Neural progenitor cell (in vitro differentiated cells): ENCODE results near the gene METTL1. TPM values are rescaled to one million over a fixed set of nuclear protein-coding genes. Genes with fewer than 3 reads are reported as not detected.

ENCODE experiments used
- DNase-seq: peaks from one replicate; pipeline ENCODE4 v3.0.0-alpha.2; 2016; ENCODE audit warnings: low spot score
- H2AFZ ChIP-seq: fragments of 200-600 bp; sonication (generic); replicated peaks from 2 replicates; pipeline ENCODE4 v1.6.1; 2016; ENCODE audit warnings: antibody characterized with exemption
- H3F3A ChIP-seq: fragments of 200-600 bp; sonication (generic); 2 replicates; pipeline ENCODE4 v1.6.1; 2016; ENCODE audit warnings: antibody characterized with exemption, low read depth
- H3K27ac ChIP-seq: fragments of 200-600 bp; sonication (generic); 2 replicates; pipeline ENCODE4 v1.5.1; 2016; ENCODE audit warnings: mild to moderate bottlenecking
- H3K27me3 ChIP-seq: fragments of 200-600 bp; sonication (generic); 2 replicates; pipeline ENCODE4 v1.6.1; 2016; ENCODE audit warnings: mild to moderate bottlenecking, moderate library complexity
- H3K36me3 ChIP-seq: fragments of 200-600 bp; sonication (generic); 2 replicates; pipeline ENCODE4 v1.5.1; 2016
- H3K4me1 ChIP-seq: fragments of 200-600 bp; sonication (generic); 2 replicates; pipeline ENCODE4 v1.6.1; 2016; ENCODE audit warnings: mixed run types
- H3K4me2 ChIP-seq: fragments of 200-600 bp; sonication (generic); 2 replicates; pipeline ENCODE4 v1.6.1; 2016
- H3K4me3 ChIP-seq: fragments of 200-600 bp; sonication (generic); 2 replicates; pipeline ENCODE4 v1.5.1; 2016
- H3K79me2 ChIP-seq: fragments of 200-600 bp; sonication (generic); 2 replicates; pipeline ENCODE4 v1.6.1; 2016; ENCODE audit warnings: low read depth
- H3K9ac ChIP-seq: fragments of 200-600 bp; sonication (generic); 2 replicates; pipeline ENCODE4 v1.6.1; 2016
- H3K9me3 ChIP-seq: fragments of 200-600 bp; sonication (generic); 2 replicates; pipeline ENCODE4 v1.5.1; 2016; ENCODE audit warnings: low read depth
- H4K20me1 ChIP-seq: fragments of 200-600 bp; sonication (generic); 2 replicates; pipeline ENCODE4 v1.6.1; 2016; ENCODE audit warnings: low read depth
- H3K27ac Mint-ChIP-seq: 3 replicates; pipeline ENCODE4 v1.8.0; 2021; ENCODE audit warnings: mixed read lengths
- H3K27me3 Mint-ChIP-seq: 2 replicates; pipeline ENCODE4 v1.8.0; 2022; ENCODE audit warnings: low read depth, mild to moderate bottlenecking, inconsistent platforms, moderate library complexity, mixed read lengths; ENCODE audit not compliant: insufficient read depth
- H3K36me3 Mint-ChIP-seq: 3 replicates; pipeline ENCODE4 v1.8.0; 2021; ENCODE audit warnings: mixed read lengths
- H3K4me1 Mint-ChIP-seq: 3 replicates; pipeline ENCODE4 v1.8.0; 2021; ENCODE audit warnings: mixed read lengths
- H3K4me3 Mint-ChIP-seq: 3 replicates; pipeline ENCODE4 v1.8.0; 2021; ENCODE audit warnings: mild to moderate bottlenecking, moderate library complexity, mixed read lengths
- H3K9me3 Mint-ChIP-seq: 3 replicates; pipeline ENCODE4 v1.8.0; 2020; ENCODE audit warnings: mixed read lengths
- EZH2 ChIP-seq: fragments of 200-600 bp; sonication (generic); IDR thresholded peaks from 2 replicates; pipeline ENCODE4 v1.6.1; 2017; ENCODE audit warnings: antibody characterized with exemption, mild to moderate bottlenecking, moderate library complexity
- EZH2phosphoT487 ChIP-seq: fragments of 200-600 bp; sonication (generic); IDR thresholded peaks from 2 replicates; pipeline ENCODE4 v1.6.1; 2017; ENCODE audit warnings: antibody characterized with exemption
- total RNA-seq: library from RNA; depleted of rRNA; stranded (reverse); fragments of >200 nt; gene quantifications from 2 replicates; pipeline ENCODE4 v1.2.3, GENCODE V29; 2015; ENCODE audit warnings: low replicate concordance
- TF ChIP-seq, protein P1 (sequence below): fragments of 200-600 bp; sonication (generic); IDR thresholded peaks from 2 replicates; pipeline ENCODE4 v1.5.1; 2017; ENCODE audit warnings: antibody characterized with exemption, mild to moderate bottlenecking

METTL1 gene
- total RNA-seq, 1 donor from 2014 or later = 5.6 TPM

DNA sequence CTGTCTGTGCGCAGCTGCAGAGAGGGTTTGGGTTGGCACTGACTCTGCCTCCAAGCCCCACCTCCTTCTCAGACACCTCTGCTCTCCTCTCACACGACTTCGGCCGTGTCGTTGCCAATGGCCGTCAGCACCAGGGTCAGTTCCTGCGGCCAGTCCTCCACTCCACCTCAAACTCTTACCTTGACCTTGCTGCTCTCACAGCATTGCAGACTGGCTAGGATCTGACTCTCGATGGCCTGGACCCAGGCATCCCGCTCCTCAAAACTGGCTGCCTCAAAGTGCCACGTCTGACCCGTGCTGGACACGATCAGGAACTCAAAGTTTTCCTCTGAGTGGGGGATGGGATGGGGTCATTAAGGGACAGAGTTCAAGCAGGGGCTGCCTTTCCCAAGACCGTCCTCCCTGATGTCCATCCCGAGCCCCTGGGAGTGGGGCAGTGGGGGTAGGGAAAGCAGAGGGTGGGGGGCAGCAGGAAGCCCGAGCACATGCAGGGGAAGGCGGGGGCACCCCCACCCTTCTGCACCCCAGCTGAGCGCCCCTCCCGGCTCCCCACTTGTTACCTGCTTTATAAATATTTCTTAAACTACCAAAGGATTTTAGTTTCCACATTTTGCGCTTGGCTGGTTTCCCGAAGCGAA is 44.0 kb downstream of the METTL1 start:
- Histone ChIP-seq H3K4me2 (no peak overlapping the region), H3K27ac (no peak overlapping the region), H3K36me3 (no peaks in the 10 kb centered on the region), H3K79me2 (no peaks in the 10 kb centered on the region), H3K9ac (no peak overlapping the region), H3K4me1 (peaks cover 3% of the 10 kb centered on the region), H3K9me3 (no peaks in the 10 kb centered on the region), H3F3A (no peaks in the 10 kb centered on the region), H2AFZ (no peak overlapping the region), H3K27me3 (peaks cover 100% of the 10 kb centered on the region), H3K4me3 (no peak overlapping the region), H4K20me1 (peaks cover 24% of the 10 kb centered on the region)
- peak; percentile 24 for DNase-seq
- H3K27me3 Mint-ChIP-seq = peaks cover 49% of the 10 kb centered on the region
- peak overlapping the region; percentile 73 for H3K4me3 Mint-ChIP-seq
- peaks cover 7% of the 10 kb centered on the region for H3K9me3 Mint-ChIP-seq
- no peak overlapping the region for H3K27ac Mint-ChIP-seq
- TF ChIP-seq EZH2 (no peak), EZH2phosphoT487 (no peak)
- TF ChIP-seq, protein P1, sequence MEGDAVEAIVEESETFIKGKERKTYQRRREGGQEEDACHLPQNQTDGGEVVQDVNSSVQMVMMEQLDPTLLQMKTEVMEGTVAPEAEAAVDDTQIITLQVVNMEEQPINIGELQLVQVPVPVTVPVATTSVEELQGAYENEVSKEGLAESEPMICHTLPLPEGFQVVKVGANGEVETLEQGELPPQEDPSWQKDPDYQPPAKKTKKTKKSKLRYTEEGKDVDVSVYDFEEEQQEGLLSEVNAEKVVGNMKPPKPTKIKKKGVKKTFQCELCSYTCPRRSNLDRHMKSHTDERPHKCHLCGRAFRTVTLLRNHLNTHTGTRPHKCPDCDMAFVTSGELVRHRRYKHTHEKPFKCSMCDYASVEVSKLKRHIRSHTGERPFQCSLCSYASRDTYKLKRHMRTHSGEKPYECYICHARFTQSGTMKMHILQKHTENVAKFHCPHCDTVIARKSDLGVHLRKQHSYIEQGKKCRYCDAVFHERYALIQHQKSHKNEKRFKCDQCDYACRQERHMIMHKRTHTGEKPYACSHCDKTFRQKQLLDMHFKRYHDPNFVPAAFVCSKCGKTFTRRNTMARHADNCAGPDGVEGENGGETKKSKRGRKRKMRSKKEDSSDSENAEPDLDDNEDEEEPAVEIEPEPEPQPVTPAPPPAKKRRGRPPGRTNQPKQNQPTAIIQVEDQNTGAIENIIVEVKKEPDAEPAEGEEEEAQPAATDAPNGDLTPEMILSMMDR = no peak
- peaks cover 6% of the 10 kb centered on the region for H3K36me3 Mint-ChIP-seq
- peaks cover 12% of the 10 kb centered on the region for H3K4me1 Mint-ChIP-seq

DNA sequence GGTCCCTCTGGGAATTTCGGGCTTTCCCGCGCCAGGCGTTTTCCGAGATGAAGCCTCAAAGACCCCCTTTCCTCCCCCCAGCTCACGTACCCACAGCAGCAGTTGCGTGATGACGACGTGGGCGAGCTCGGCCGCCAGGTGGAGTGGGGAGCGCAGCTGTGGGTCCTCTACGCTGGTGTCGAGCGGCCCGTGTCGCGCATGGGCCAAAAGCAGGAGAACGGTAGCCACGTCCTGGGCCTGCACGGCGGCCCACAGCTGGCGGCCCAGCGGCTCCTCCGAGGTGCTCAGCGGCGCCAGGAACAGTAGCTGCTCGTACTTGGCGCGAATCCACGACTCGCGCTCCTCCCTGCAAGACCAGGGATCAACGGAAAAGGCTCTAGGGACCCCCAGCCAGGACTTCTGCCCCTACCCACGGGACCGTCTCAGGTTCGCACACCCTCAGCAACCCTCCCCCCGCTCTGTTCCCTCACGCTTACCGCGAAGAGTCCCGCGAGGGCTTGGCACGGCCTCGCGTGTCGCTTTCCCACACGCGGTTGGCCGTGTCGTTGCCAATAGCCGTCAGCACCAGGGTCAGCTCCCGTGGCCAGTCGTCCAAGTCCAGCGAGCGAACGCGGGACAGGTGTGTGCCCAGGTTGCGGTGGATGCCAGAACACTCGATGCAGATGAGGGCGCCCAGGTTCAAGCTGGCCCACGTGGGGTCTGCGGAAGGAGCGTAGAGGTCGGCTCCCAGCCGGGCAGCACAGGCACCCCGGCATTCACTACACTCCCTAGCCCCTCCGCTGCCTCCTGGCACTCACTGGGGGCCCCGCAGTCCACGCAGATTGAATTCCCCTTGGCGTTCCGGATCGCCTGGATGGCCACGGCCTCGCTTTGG is 44.8 kb downstream of the METTL1 start:
- Histone ChIP-seq H4K20me1 (peaks cover 24% of the 10 kb centered on the region), H3K27me3 (peaks cover 95% of the 10 kb centered on the region), H3K27ac (no peak overlapping the region), H3F3A (no peaks in the 10 kb centered on the region), H3K9me3 (no peaks in the 10 kb centered on the region), H3K79me2 (no peaks in the 10 kb centered on the region), H3K36me3 (no peaks in the 10 kb centered on the region), H3K9ac (no peak overlapping the region), H3K4me1 (peaks cover 3% of the 10 kb centered on the region), H2AFZ (peak overlapping the region; percentile 94), H3K4me3 (peak overlapping the region; percentile 77), H3K4me2 (peak overlapping the region; percentile 94)
- H3K27ac Mint-ChIP-seq = no peak overlapping the region
- peaks cover 12% of the 10 kb centered on the region for H3K4me1 Mint-ChIP-seq
- H3K9me3 Mint-ChIP-seq = peaks cover 7% of the 10 kb centered on the region
- peaks cover 46% of the 10 kb centered on the region for H3K27me3 Mint-ChIP-seq
- no peak overlapping the region for H3K4me3 Mint-ChIP-seq
- H3K36me3 Mint-ChIP-seq = peaks cover 6% of the 10 kb centered on the region
- TF ChIP-seq, protein P1 = peak; percentile 7
- TF ChIP-seq EZH2phosphoT487 = peak; percentile 70
- TF ChIP-seq EZH2 = peak; percentile 88
- peak; percentile 40 for DNase-seq

DNA sequence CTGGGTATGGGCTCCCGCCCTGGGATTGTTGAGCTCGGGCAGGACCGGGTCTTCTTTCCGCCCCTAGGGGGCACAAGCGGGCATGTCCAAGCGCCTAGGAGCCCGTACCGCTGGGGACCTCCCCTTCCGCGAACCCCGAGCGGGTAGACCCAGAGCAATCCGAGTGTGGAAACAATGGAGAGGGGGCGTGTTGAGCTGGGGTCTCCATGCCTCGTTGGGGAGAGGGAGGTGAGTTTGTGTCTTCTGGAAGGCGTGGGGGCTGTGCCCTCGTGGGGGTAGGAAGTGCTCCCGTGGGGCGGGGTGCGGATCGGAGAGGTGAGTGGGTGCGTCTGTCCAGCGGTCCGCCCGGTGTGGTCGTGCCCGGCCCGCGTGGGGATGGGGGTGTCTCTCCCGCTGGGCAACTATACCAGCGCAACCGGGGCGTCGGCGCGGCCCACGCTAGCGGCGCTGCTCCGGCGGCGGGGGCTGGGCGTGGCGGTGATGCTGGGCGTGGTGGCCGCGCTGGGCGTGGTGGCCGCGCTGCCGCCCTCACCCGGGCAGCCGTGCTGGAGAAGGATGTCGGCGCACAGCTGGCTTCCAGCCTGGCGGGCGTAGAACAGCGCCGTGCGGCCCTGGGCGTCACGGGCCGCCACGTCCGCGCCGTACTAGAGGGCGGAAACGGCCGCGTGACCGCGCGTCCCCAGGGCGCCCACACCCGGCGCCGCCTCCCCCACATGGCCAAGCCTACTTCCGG is 45.6 kb downstream of the METTL1 start:
- Histone ChIP-seq H3K79me2 (no peaks in the 10 kb centered on the region), H3K4me1 (peaks cover 3% of the 10 kb centered on the region), H3K4me3 (peak overlapping the region; percentile 77), H3K27me3 (peaks cover 87% of the 10 kb centered on the region), H2AFZ (peak overlapping the region; percentile 94), H3K27ac (no peak overlapping the region), H3K9ac (no peak overlapping the region), H3K9me3 (no peaks in the 10 kb centered on the region), H4K20me1 (peaks cover 24% of the 10 kb centered on the region), H3K4me2 (peak overlapping the region; percentile 94), H3F3A (no peaks in the 10 kb centered on the region), H3K36me3 (no peaks in the 10 kb centered on the region)
- Mint-ChIP-seq H3K36me3 (peaks cover 4% of the 10 kb centered on the region), H3K27me3 (peaks cover 46% of the 10 kb centered on the region), H3K4me3 (peak overlapping the region; percentile 86), H3K4me1 (peaks cover 12% of the 10 kb centered on the region), H3K9me3 (peaks cover 7% of the 10 kb centered on the region), H3K27ac (no peak overlapping the region)
- peak; percentile 93 for DNase-seq
- peak; percentile 16 for TF ChIP-seq EZH2phosphoT487
- TF ChIP-seq, protein P1 = peak; percentile 86
- TF ChIP-seq EZH2 = no peak
